Activated CD8-positive, alpha-beta T cell treated with anti-CD3 and anti-CD28 coated beads for 36 hours (primary cell): ENCODE measurements around the gene ENAH. TPM values are rescaled to one million over a fixed set of nuclear protein-coding genes. Genes with fewer than 3 reads are reported as not detected.

Experiments
- ATAC-seq: fragments of 200-7000 bp; cut with Tn5 transposase; one replicate; pipeline ENCODE4 v1.10.0; 2021; ENCODE audit warnings: mild to moderate bottlenecking, moderate library complexity
- CTCF ChIA-PET: fragments of 350-600 bp; sonication (Branson Sonifier 250); formaldehyde crosslinking; loops from one replicate; lab custom pipeline; 2021; ENCODE audit warnings: antibody characterized with exemption; lab: Charles Lee
- POLR2A ChIA-PET: fragments of 350-600 bp; sonication (Branson Sonifier 250); formaldehyde crosslinking; loops from one replicate; lab custom pipeline; 2021; ENCODE audit warnings: antibody characterized with exemption; lab: Charles Lee
- DNase-seq: peaks from one replicate; pipeline ENCODE4 v3.0.0-alpha.2; 2020
- H3K27ac Mint-ChIP-seq: one replicate; pipeline ENCODE4 v1.8.0; 2021; ENCODE audit warnings: mild to moderate bottlenecking, mixed read lengths
- H3K27me3 Mint-ChIP-seq: one replicate; pipeline ENCODE4 v1.8.0; 2021; ENCODE audit warnings: mixed read lengths
- H3K36me3 Mint-ChIP-seq: one replicate; pipeline ENCODE4 v1.8.0; 2021; ENCODE audit warnings: low read depth, mixed read lengths
- H3K4me1 Mint-ChIP-seq: one replicate; pipeline ENCODE4 v1.8.0; 2021; ENCODE audit warnings: low read depth, mixed read lengths
- H3K4me3 Mint-ChIP-seq: one replicate; pipeline ENCODE4 v1.8.0; 2021; ENCODE audit warnings: mild to moderate bottlenecking, moderate library complexity, mixed read lengths
- H3K9me3 Mint-ChIP-seq: one replicate; pipeline ENCODE4 v1.8.0; 2021; ENCODE audit warnings: mixed read lengths
- CTCF ChIP-seq: fragments of 200-600 bp; IDR thresholded peaks from one replicate; pipeline ENCODE4 v1.8.0; 2022; ENCODE audit warnings: antibody characterized with exemption, mild to moderate bottlenecking
- intact Hi-C: fragments of 100-400 bp; cut with micrococcal nuclease; formaldehyde crosslinking; loops from one replicate; pipeline ENCODE4 v1.10.0; 2022
- total RNA-seq, 2 experiments: library from RNA; stranded (reverse); gene quantifications; one replicate each; pipeline ENCODE4 v1.2.3, GENCODE V29; 2021

The ENAH gene
- total RNA-seq, 2 experiments from 2014 or later = 0.51 to 0.65 TPM

DNA sequence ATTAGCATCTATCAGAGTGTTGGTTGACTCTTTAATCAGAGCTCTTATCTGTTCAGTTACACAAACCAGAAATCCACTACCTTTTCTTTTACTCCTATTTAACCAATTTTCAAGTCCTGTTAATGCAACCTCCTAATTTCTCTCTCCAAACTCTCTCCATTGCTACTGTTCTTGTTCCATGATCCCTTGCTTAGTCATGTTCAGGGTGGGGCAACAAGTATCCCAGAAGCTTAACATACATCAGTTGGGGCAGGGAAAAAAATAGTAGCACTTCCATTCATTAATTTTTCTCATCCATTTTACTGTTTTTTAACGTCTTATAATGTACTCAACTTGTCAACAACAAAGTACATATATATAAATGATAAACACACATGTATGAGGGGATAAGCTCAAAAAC, 113.9 kb downstream of the ENAH start:
- intact Hi-C loops = no loop called here
- DNase-seq (no peak), ATAC-seq (no peak)
- no peaks in the 10 kb centered on the region for H3K36me3 Mint-ChIP-seq
- H3K27ac Mint-ChIP-seq = no peak overlapping the region
- H3K27me3 Mint-ChIP-seq = peaks cover 5% of the 10 kb centered on the region
- H3K4me3 Mint-ChIP-seq = no peak overlapping the region
- no peak for TF ChIP-seq CTCF
- CTCF ChIA-PET = interaction anchor here (0.8 to 1.1 kb wide), 2 partner anchors 422 to 432 kb away, joined by 3 read pairs; no protein-coding TSS in a partner anchor
- H3K4me1 Mint-ChIP-seq = no peaks in the 10 kb centered on the region
- POLR2A ChIA-PET = no interaction called here
- no peaks in the 10 kb centered on the region for H3K9me3 Mint-ChIP-seq

GRCh38 chr1:225537554-225538251, 115.2 kb downstream of the ENAH start:
- Mint-ChIP-seq H3K9me3 (no peaks in the 10 kb centered on the region), H3K27ac (no peak overlapping the region), H3K4me3 (no peak overlapping the region), H3K36me3 (no peaks in the 10 kb centered on the region), H3K27me3 (peaks cover 6% of the 10 kb centered on the region), H3K4me1 (no peaks in the 10 kb centered on the region)
- ChIA-PET POLR2A (no interaction called here), CTCF (no interaction called here)
- TF ChIP-seq CTCF = no peak
- intact Hi-C loops = no loop called here
- DNase-seq (no peak), ATAC-seq (no peak)

DNA sequence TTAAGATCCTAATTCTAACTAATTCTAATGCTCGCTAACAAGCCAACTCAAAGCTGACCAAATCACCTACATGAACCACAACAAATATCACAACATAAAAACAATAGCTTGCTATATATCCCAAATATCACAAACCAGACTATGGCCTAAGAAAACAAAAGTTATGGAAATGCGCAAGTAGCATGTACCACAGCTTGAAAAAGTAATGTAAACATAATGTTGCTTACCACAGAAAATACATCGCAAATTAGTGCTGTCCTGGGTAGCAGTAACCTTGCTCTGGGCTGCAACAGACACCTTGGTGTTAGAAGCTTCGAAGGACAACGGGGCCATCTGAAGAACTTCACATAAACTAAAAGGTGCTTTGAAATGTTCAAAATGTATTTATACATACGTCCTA, 117.6 kb downstream of the ENAH start:
- Mint-ChIP-seq H3K27me3 (peaks cover 10% of the 10 kb centered on the region), H3K27ac (no peak overlapping the region), H3K36me3 (no peaks in the 10 kb centered on the region), H3K9me3 (no peaks in the 10 kb centered on the region), H3K4me3 (no peak overlapping the region), H3K4me1 (no peaks in the 10 kb centered on the region)
- POLR2A ChIA-PET = no interaction called here
- intact Hi-C loops = no loop called here
- TF ChIP-seq CTCF = no peak
- CTCF ChIA-PET = interaction anchor here (1.0 to 1.3 kb wide), 2 partner anchors 11 to 54 kb away, joined by 3 read pairs; no protein-coding TSS in a partner anchor
- DNase-seq (no peak), ATAC-seq (no peak)

DNA sequence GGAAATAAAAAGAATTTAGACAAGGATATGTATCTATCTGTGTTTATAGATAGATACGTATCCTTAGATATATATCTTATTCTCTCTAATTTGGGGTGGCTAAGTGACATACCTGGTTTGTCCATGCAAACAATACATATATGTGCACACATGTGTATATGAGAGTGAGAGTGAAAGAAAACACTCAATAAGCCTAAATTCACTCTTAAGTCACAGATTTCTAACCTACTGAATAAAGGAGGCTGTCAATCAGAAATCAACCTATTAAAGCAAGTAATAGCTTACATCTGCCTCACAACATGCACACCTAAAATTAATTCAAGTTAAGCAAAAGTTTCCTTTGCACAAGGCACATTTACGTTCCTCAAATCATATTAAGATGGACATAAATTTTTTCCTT, 118.2 kb downstream of the ENAH start:
- intact Hi-C loops = no loop called here
- DNase-seq (no peak), ATAC-seq (no peak)
- Mint-ChIP-seq H3K27ac (no peak overlapping the region), H3K36me3 (no peaks in the 10 kb centered on the region), H3K4me3 (no peak overlapping the region), H3K4me1 (no peaks in the 10 kb centered on the region), H3K9me3 (no peaks in the 10 kb centered on the region), H3K27me3 (peaks cover 10% of the 10 kb centered on the region)
- TF ChIP-seq CTCF = no peak
- POLR2A ChIA-PET = interaction anchor here (0.9 kb wide), 1 partner anchor 224 kb away, joined by 3 read pairs; no protein-coding TSS in a partner anchor
- CTCF ChIA-PET = interaction anchor here (1.0 to 1.3 kb wide), 2 partner anchors 11 to 54 kb away, joined by 3 read pairs; no protein-coding TSS in a partner anchor

- POLR2A ChIA-PET = interaction anchor here (0.9 kb wide), 1 partner anchor 224 kb away, joined by 3 read pairs; no protein-coding TSS in a partner anchor
- Mint-ChIP-seq H3K4me3 (no peak overlapping the region), H3K4me1 (no peaks in the 10 kb centered on the region), H3K36me3 (no peaks in the 10 kb centered on the region), H3K9me3 (no peaks in the 10 kb centered on the region), H3K27me3 (peaks cover 10% of the 10 kb centered on the region), H3K27ac (no peak overlapping the region)
- DNase-seq (no peak), ATAC-seq (no peak)
- intact Hi-C loops = no loop called here
- CTCF ChIA-PET = no interaction called here
- no peak for TF ChIP-seq CTCF
These were observed 118.8 kb downstream of the ENAH start for GRCh38 chr1:225534135-225534534.
